ACC112 (cell line): Measurements from ENCODE around the gene MPHOSPH9.
"Not testable (repeated sequence)": the region's sequence is repeated elsewhere in the genome, so short reads cannot be mapped to it uniquely, and the experiment has no call there.

ENCODE experiments used
- H2AFZ ChIP-seq: fragments of 200-600 bp; sonication (generic); one replicate; pipeline ENCODE4 v1.6.0; 2017; ENCODE audit warnings: antibody characterized with exemption, low read length; ENCODE audit not compliant: unreplicated experiment
- H3K27ac ChIP-seq: fragments of 200-600 bp; sonication (generic); 2 replicates; pipeline ENCODE4 v1.5.1; 2014; ENCODE audit warnings: low read depth, mild to moderate bottlenecking, antibody characterized with exemption, low read length, moderate library complexity
- H3K27me3 ChIP-seq: fragments of 200-600 bp; sonication (generic); 2 replicates; pipeline ENCODE4 v1.6.1; 2014; ENCODE audit warnings: mild to moderate bottlenecking, antibody characterized with exemption, low read length, moderate library complexity, mixed read lengths; ENCODE audit not compliant: insufficient read depth
- H3K36me3 ChIP-seq: fragments of 200-600 bp; sonication (generic); 2 replicates; pipeline ENCODE4 v1.6.1; 2016; ENCODE audit warnings: mild to moderate bottlenecking, antibody characterized with exemption, low read length, moderate library complexity, mixed read lengths; ENCODE audit not compliant: insufficient read depth
- H3K4me1 ChIP-seq: fragments of 200-600 bp; sonication (generic); one replicate; pipeline ENCODE4 v1.6.1; 2016; ENCODE audit warnings: low read length, mixed read lengths; ENCODE audit not compliant: insufficient read depth, unreplicated experiment, control insufficient read depth
- H3K4me3 ChIP-seq: fragments of 200-600 bp; sonication (generic); 2 replicates; pipeline ENCODE4 v1.5.1; 2014; ENCODE audit warnings: mild to moderate bottlenecking, low read depth, low read length
- H3K79me2 ChIP-seq: fragments of 200-600 bp; sonication (generic); one replicate; pipeline ENCODE4 v1.6.0; 2016; ENCODE audit warnings: low read length; ENCODE audit not compliant: control insufficient read depth, unreplicated experiment, insufficient read depth

MPHOSPH9 gene

DNA sequence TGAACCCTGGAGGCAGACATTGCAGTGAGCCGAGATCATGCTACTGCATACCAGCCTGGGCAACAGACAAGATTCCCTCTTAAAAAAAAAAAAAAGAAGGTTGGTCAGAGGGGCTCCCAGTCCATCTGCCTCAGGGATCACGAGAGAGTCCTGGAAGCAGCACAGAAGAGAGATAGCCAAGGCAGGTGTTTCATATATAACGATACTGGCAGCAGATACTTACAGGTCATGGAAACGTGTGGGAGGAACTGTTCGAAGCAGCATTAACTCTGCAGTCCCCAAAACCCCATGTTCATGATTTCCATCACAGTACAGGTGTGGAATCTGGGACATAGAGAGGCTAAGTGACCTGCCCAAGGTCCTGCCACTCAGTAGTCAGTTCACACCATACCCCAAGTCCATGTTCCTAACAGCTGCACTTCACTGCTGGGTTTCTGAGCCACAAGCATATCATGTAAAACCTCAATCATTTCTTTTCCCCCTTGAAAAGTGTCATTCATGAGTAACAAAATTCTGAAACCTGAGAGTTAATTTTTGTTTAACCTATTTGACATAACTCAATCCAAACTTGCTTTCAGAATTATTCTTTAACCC, 22.0 kb upstream of the MPHOSPH9 start:
- Histone ChIP-seq H3K27ac (no peak overlapping the region), H3K36me3 (peaks cover 26% of the 10 kb centered on the region), H3K27me3 (no peaks in the 10 kb centered on the region), H2AFZ (no peak overlapping the region), H3K4me1 (peaks cover 7% of the 10 kb centered on the region), H3K4me3 (no peak overlapping the region), H3K79me2 (peaks cover 28% of the 10 kb centered on the region)

DNA sequence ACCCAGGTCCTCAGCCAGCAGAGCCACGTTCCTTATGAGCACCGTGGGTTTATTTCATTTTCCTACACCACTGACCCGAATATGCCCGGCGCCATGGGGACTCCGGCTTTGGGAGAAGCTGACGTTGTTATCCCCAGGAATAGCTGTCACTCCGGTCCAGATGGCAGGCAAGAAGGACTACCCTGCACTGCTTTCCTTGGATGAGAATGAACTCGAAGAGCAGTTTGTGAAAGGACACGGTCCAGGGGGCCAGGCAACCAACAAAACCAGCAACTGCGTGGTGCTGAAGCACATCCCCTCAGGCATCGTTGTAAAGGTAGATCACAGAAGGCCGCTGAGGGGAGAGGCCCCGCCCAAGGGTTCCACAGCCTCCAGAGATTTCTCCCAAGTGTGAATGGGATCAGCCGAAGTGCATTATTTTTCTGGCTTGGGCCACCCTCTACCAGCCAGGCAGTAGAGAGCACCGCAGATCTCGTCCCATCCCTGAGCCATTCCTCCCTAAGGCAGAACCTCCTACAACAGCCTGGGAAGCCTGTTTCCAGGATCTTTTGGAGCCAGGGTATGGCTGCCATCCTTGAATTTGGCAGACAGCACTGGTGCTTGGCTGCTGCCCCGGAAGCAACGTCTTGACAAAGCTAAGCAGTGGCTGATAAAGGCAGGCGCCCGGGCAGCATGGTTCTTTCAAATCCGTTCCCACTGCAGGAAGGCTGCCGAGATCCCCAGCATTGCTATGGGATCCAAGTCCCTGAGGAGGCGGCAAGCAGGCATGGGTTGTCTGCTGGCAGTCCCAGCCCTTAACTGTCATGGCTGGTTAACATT, 20.9 kb upstream of the MPHOSPH9 start:
- Histone ChIP-seq H2AFZ (no peak overlapping the region), H3K79me2 (peaks cover 32% of the 10 kb centered on the region), H3K4me1 (peaks cover 7% of the 10 kb centered on the region), H3K4me3 (no peak overlapping the region), H3K27me3 (no peaks in the 10 kb centered on the region), H3K36me3 (peaks cover 21% of the 10 kb centered on the region), H3K27ac (no peak overlapping the region)

DNA sequence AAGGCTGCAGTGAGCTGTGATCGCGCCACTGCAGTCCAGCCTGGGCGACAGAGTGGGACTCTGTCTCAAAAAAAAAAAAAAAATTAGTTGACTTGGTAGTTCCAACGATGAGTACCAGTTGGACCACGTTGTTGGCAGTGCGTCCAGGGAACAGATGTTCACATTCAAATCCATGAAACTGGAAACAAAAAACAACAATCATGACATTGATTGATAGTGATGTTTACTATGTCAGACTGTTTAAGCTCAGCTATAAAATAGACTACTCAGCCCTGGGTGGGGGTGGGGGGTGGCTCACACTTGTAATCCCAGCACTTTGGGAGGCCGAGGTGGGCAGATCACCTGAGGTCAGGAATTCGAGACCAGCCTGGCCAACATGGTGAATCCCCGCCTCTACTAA, 19.4 kb upstream of the MPHOSPH9 start:
- not testable (repeated sequence) for H3K4me1 ChIP-seq, H3K27ac ChIP-seq, H3K4me3 ChIP-seq, H3K27me3 ChIP-seq, H2AFZ ChIP-seq
- Histone ChIP-seq H3K79me2 (peaks cover 39% of the 10 kb centered on the region), H3K36me3 (peaks cover 22% of the 10 kb centered on the region)

DNA sequence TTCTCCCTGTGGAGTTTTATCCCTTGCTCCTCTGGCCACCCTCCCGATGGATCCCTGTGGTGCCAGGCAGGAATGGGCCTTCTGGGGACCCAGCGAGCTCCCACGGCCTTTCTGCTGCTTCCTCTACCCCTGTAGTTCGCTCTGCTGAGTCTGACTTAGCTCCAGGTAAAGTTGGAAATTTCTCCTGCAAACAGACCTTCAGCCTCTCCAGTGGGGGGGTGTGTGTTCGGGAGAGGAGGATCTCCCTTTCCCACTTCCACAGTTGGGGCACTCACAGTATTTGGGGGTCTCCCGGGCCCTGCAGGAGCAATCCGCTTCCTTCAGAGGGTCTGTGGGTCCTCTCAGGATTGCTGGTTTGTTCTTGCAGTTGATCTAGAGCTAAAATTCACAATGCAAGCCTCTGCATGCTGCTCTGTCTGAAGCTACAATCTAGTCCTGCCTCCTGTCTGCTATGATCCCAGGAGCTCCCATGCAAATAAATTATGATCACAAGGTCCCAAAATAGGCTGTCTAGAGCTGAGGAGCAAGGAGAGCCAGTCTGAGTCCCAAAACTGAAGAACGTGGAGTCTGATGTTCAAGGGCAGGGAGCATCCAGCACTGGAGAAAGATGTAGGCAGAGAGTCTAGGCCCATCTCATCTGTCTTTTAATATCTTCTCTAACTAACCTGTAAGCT, 18.6 kb upstream of the MPHOSPH9 start:
- peaks cover 40% of the 10 kb centered on the region for H3K79me2 ChIP-seq
- no peak overlapping the region for H3K27ac ChIP-seq
- no peak overlapping the region for H3K4me3 ChIP-seq
- no peak overlapping the region for H2AFZ ChIP-seq
- peaks cover 22% of the 10 kb centered on the region for H3K36me3 ChIP-seq
- peaks cover 7% of the 10 kb centered on the region for H3K4me1 ChIP-seq
- no peaks in the 10 kb centered on the region for H3K27me3 ChIP-seq

DNA sequence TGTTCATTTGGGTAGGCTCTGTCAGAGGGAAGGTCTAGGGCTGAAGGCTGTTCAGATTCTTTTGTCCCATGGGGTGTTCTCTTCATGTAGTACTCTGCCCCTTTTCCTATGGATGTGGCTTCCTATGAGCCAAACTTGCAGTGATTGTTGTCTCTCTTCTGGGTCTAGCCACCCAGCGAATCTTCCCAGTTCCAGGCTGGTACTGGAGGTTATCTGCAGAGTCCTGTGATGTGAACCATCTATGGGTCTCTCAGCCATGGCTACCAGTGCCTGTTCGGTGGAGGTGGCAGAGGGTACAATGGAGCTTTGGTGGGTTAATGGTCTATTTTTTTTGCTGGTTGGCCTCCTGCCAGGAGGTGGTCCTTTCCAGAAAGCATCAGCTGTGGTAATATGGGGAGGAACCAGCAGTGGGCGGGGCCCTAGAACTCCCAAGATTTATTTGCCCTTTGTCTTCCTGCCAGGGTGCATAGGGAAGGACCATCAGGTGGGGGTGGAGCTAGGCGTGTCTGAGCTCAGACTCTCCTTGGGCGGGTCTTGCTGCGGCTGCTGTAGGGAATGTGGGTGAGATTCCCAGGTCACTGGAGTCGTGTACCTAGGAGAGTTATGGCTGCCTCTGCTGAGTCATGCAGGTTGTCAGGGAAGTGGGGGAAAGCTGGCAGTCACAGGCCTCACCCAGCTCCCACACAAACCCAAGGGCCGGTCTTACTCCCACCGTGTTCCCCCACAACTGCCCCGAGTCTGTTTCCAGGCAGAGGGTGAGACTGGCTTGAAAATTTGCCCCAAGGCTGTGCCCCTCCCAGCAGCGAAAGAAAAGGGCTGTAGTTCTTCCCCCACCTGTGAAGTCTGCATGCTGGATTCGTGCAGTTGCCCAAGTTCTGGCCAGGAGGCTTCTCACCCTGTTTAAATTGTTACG, 17.8 kb upstream of the MPHOSPH9 start:
- H3K4me1 ChIP-seq, result peaks cover 7% of the 10 kb centered on the region
- H3K27ac ChIP-seq, result no peak overlapping the region
- no peaks in the 10 kb centered on the region for H3K27me3 ChIP-seq
- peaks cover 20% of the 10 kb centered on the region for H3K36me3 ChIP-seq
- peaks cover 44% of the 10 kb centered on the region for H3K79me2 ChIP-seq
- no peak overlapping the region for H2AFZ ChIP-seq
- H3K4me3 ChIP-seq, result no peak overlapping the region

DNA sequence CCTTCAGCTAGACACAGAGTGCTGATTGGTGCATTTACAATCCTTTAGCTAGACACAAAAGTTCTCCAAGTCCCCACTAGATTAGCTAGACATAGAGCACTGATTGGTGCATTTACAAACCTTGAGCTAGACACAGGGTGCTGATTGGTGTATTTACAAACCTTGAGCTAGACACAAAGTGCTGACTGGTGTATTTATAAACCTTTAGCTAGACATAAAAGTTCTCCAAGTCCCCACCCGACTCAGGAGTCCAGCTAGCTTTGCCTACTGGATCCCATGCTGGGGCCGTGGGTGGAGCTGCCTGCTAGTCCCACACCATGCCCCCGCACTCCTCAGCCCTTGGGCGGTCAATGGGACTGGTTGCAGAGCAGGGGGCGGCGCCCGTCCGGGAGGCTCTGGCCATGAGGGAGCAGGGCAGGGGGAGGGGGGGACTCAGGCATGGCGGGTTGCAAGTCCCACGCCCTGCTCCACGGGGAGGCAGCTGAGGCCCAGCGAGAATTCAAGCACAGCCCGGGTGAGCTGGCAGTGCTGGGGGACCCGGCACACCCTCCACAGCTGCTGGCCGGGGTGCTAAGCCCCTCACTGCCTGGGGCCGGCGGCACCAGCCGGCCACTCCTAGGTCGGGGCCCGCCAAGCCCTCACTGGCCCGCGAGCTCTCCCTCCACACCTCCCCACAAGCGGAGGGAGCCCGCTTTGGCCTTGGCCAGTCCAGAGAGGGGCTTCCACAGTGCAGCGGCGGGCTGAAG, 16.2 kb upstream of the MPHOSPH9 start:
- H3K36me3 ChIP-seq, result peaks cover 12% of the 10 kb centered on the region
- peaks cover 47% of the 10 kb centered on the region for H3K79me2 ChIP-seq
- not testable (repeated sequence) for H3K27me3 ChIP-seq, H2AFZ ChIP-seq, H3K4me1 ChIP-seq, H3K27ac ChIP-seq, H3K4me3 ChIP-seq

DNA sequence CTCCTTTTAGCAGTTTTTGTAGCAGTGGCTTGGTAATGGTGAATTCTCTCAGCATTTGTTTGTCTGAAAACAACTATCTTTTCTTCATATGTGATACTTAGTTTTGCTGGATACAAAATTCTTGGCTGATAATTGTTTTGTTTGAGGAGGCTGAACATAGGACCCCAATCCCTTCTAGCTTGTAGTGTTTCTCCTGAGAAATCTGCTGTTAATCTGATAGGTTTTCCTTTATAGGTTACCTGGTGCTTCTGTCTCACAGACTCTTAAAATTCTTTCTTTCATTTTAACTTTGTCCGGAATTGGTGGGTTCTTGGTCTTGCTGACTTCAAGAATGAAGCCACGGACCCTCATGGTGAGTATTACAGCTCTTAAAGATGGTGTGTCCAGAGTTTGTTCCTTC, 15.2 kb upstream of the MPHOSPH9 start:
- Histone ChIP-seq H3K79me2 (peaks cover 41% of the 10 kb centered on the region), H3K36me3 (peaks cover 11% of the 10 kb centered on the region)
- not testable (repeated sequence) for H3K27me3 ChIP-seq, H3K4me3 ChIP-seq, H3K27ac ChIP-seq, H3K4me1 ChIP-seq, H2AFZ ChIP-seq

DNA sequence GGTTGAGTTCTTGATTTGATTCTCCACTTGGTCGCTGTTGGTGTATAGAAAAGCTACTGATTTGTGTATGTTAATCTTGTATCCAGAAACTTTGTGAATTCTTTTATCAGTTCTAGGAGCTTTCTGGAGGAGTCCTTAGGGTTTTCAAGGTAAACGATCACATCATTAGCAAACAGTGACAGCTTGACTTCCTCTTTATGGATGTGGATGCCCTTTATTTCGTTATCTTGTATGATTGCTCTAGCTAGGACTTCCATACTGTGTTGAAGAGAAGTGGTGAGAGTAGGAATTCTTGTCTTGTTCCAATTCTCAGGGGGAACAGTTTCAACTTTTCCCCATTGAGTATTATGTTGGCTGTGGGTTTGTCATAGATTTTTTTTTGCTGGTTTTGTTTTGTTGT, 12.7 kb upstream of the MPHOSPH9 start:
- Histone ChIP-seq H3K27me3 (no peaks in the 10 kb centered on the region), H3K4me3 (no peak overlapping the region), H3K27ac (no peak overlapping the region), H3K4me1 (peaks cover 3% of the 10 kb centered on the region), H3K36me3 (peaks cover 13% of the 10 kb centered on the region), H3K79me2 (peaks cover 29% of the 10 kb centered on the region), H2AFZ (no peak overlapping the region)

DNA sequence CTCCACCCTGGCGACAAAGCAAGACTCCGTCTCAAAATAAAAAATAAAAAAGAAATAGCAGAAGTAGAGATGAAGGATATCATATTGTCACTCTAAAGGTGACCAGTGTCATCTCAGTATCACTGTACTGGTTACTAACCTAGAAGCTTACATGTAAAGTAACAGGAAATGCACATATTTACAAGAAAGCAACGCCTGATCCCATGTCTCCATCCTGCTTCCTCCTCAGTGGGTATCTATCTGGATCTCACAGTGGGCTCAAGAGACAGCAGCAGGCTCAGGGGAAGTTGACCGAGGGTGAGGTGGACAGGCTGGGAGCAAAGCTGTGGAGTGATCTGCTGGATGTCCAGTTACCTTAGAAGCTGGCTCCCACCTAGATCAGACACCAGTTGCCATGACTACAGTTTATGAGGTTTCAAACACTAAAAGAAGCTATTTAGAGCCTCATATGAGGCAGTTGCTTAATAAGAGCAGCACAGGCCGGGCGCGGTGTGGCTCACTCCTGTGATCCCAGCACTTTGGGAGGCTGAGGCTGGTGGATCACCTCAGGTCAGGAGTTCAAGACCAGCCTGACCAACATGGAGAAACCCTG, 10.8 kb upstream of the MPHOSPH9 start:
- peaks cover 28% of the 10 kb centered on the region for H3K79me2 ChIP-seq

More for the DNA sequence above, 10.8 kb upstream of the MPHOSPH9 start:
- H3K4me1 ChIP-seq, result no peaks in the 10 kb centered on the region
- H2AFZ ChIP-seq, result no peak overlapping the region
- peaks cover 9% of the 10 kb centered on the region; the same call in 1 of the 2 replicates for H3K36me3 ChIP-seq
- no peak overlapping the region for H3K27ac ChIP-seq
- no peaks in the 10 kb centered on the region for H3K27me3 ChIP-seq
- H3K4me3 ChIP-seq, result no peak overlapping the region
